GM12878 (cell line): Measurements from ENCODE around the gene UTF1. TPM values are rescaled to one million over a fixed set of nuclear protein-coding genes. Genes with fewer than 3 reads are reported as not detected.

Source experiments
- ATF7 ChIP-seq: fragments of 450-650 bp; IDR thresholded peaks from 2 replicates; pipeline ENCODE4 v1.6.1; 2016; ENCODE audit warnings: low read depth, mild to moderate bottlenecking
- BCL3 ChIP-seq: IDR thresholded peaks from 2 replicates; pipeline ENCODE4 v1.6.1; 2011; ENCODE audit warnings: borderline replicate concordance, low read depth, mild to moderate bottlenecking, moderate library complexity, low read length; ENCODE audit not compliant: insufficient read depth, poor library complexity, severe bottlenecking
- BCLAF1 ChIP-seq: fragments of 450-650 bp; IDR thresholded peaks from 2 replicates; pipeline ENCODE4 v1.6.1; 2017; ENCODE audit warnings: antibody characterized with exemption, mild to moderate bottlenecking, moderate library complexity
- CREB1 ChIP-seq: IDR thresholded peaks from 2 replicates; pipeline ENCODE4 v1.6.1; 2012; ENCODE audit warnings: low read depth, mild to moderate bottlenecking, inconsistent platforms
- CREM ChIP-seq: IDR thresholded peaks from 2 replicates; pipeline ENCODE4 v1.6.1; 2014; ENCODE audit warnings: antibody characterized with exemption, low read depth
- E2F8 ChIP-seq: fragments of 450-650 bp; IDR thresholded peaks from 2 replicates; pipeline ENCODE4 v1.6.1; 2018; ENCODE audit warnings: mild to moderate bottlenecking, low read depth, moderate library complexity; ENCODE audit not compliant: partially characterized antibody
- EP300 ChIP-seq, 2 experiments: fragments of 150-350 bp in 1 of 2; IDR thresholded peaks; 2 replicates each; pipeline ENCODE4 v1.6.1; 2011 to 2012; ENCODE audit warnings: low read depth in 2 of 2, low read length in 2 of 2, borderline replicate concordance in 1 of 2, improper control_type of control experiment in 1 of 2, inconsistent platforms in 1 of 2; ENCODE audit not compliant: control insufficient read depth in 1 of 2
- FOXM1 ChIP-seq: IDR thresholded peaks from 2 replicates; pipeline ENCODE4 v1.6.1; 2012; ENCODE audit warnings: low read depth, mild to moderate bottlenecking, inconsistent platforms, low read length, moderate library complexity
- HSF1 ChIP-seq: fragments of 150-350 bp; IDR thresholded peaks from 2 replicates; pipeline ENCODE4 v1.6.1; 2014; ENCODE audit warnings: mild to moderate bottlenecking, low read depth, low read length
- MAX ChIP-seq: IDR thresholded peaks from 2 replicates; pipeline ENCODE4 v1.6.1; 2012; ENCODE audit warnings: low read depth, low read length, improper control_type of control experiment
- MTA2 ChIP-seq: fragments of 450-650 bp; IDR thresholded peaks from 2 replicates; pipeline ENCODE4 v1.6.1; 2016; ENCODE audit warnings: low read depth, mild to moderate bottlenecking, moderate library complexity
- NR2F1 ChIP-seq: fragments of 450-650 bp; conservative IDR thresholded peaks from 2 replicates; pipeline ENCODE4 v1.6.1; 2017; ENCODE audit warnings: mild to moderate bottlenecking
- POLR2AphosphoS2 ChIP-seq: IDR thresholded peaks from 2 replicates; pipeline ENCODE4 v1.6.1; 2011; ENCODE audit warnings: low read depth, mild to moderate bottlenecking, low read length, improper control_type of control experiment, moderate library complexity
- REST ChIP-seq: IDR thresholded peaks from 2 replicates; pipeline ENCODE4 v1.6.1; 2012; ENCODE audit warnings: mild to moderate bottlenecking, low read depth, low read length
- RFX5 ChIP-seq: IDR thresholded peaks from 2 replicates; pipeline ENCODE4 v1.6.1; 2011; ENCODE audit warnings: low read depth, low read length, improper control_type of control experiment
- SP1 ChIP-seq: IDR thresholded peaks from one replicate; pipeline ENCODE4 v1.6.1; 2011; ENCODE audit warnings: low read depth, low read length
- TCF7 ChIP-seq: IDR thresholded peaks from 2 replicates; pipeline ENCODE4 v1.6.1; 2014; ENCODE audit warnings: antibody characterized with exemption, borderline replicate concordance
- polyA plus RNA-seq, 11 experiments: library from polyadenylated mRNA; depleted of rRNA in 4 of 11; unstranded in 6 of 11; stranded (reverse) in 5 of 11; fragments of >200 nt; fragmentation: Nextera tagmentation in 4 of 11; fragmentation: Illumina TruSeq in 1 of 11; extraction: Ambion mirVana in 4 of 11; extraction: Trizol in 1 of 11; gene quantifications; 1 replicate in 1 of 11; 2 replicates in 10 of 11; pipeline versions ENCODE4 v1.2.1 to v1.2.3, GENCODE V29; 2011 to 2016; ENCODE audit warnings: inconsistent platforms in 2 of 11, missing spikeins in 2 of 11, low read depth in 1 of 11
- total RNA-seq, 4 experiments: library from RNA; depleted of rRNA in 3 of 4; stranded (reverse); fragments of >200 nt in 3 of 4; fragmentation: Illumina TruSeq in 1 of 4; extraction: Trizol in 1 of 4; gene quantifications; 2 replicates each; pipeline versions ENCODE4 v1.2.1 to v1.2.3, GENCODE V29; 2013 to 2021

Gene UTF1
- total and polyA plus RNA-seq, 10 of the 15 experiments (the other 5 are each of a cell fraction or from before 2014, with no cell fraction given): not detected

GRCh38 chr10:133278577-133279265, 48.7 kb downstream of the UTF1 start (continued):
- no peak for TF ChIP-seq MTA2
- no peak for TF ChIP-seq NR2F1
- TF ChIP-seq MAX: no peak
- no peak for TF ChIP-seq BCLAF1
- TF ChIP-seq EP300 (IDR thresholded peaks at IDR 0.05; ENCODE audit: borderline replicate concordance in 1 of 2, control insufficient read depth in 1 of 2, low read depth in 2 of 2, low read length in 2 of 2): peak in 1 of 2 experiments; percentile 44; a peak in 1 of 4 replicates
- no peak for TF ChIP-seq RFX5
- TF ChIP-seq SP1: peak; percentile 35
- TF ChIP-seq E2F8: no peak
- TF ChIP-seq FOXM1: no peak
- TF ChIP-seq HSF1: no peak
- TF ChIP-seq BCL3: no peak
- TF ChIP-seq POLR2AphosphoS2: no peak
- no peak for TF ChIP-seq CREM
- TF ChIP-seq CREB1: no peak
- no peak for TF ChIP-seq ATF7
- TF ChIP-seq TCF7: no peak
- TF ChIP-seq REST: no peak
